Neuronal stem cell (in vitro differentiated cells): ENCODE measurements around the gene HS3ST5.

Experiments used
- DNase-seq: peaks from one replicate; pipeline ENCODE4 v3.0.0-alpha.2; 2013; ENCODE audit warnings: low spot score
- H2AFZ ChIP-seq: one replicate; pipeline ENCODE4 v1.6.1; 2013; ENCODE audit warnings: mild to moderate bottlenecking, low read length, inconsistent platforms
- H2AK5ac ChIP-seq: 2 replicates; pipeline ENCODE4 v1.6.1; 2013; ENCODE audit warnings: low read depth, mild to moderate bottlenecking, inconsistent platforms, low read length, moderate library complexity, mixed read lengths
- H2BK120ac ChIP-seq: 2 replicates; pipeline ENCODE4 v1.6.1; 2013; ENCODE audit warnings: low read depth, mild to moderate bottlenecking, inconsistent platforms, low read length, moderate library complexity, mixed read lengths
- H2BK12ac ChIP-seq: one replicate; pipeline ENCODE4 v1.6.1; 2013; ENCODE audit warnings: low read length, inconsistent platforms
- H2BK15ac ChIP-seq: 2 replicates; pipeline ENCODE4 v1.6.1; 2013; ENCODE audit warnings: mild to moderate bottlenecking, low read length, inconsistent platforms, mixed read lengths
- H2BK5ac ChIP-seq: one replicate; pipeline ENCODE4 v1.6.1; 2013; ENCODE audit warnings: inconsistent platforms, mild to moderate bottlenecking, low read length, moderate library complexity
- H3K14ac ChIP-seq: one replicate; pipeline ENCODE4 v1.6.1; 2013; ENCODE audit warnings: low read length, inconsistent platforms
- H3K18ac ChIP-seq: 2 replicates; pipeline ENCODE4 v1.6.1; 2013; ENCODE audit warnings: low read length, inconsistent platforms
- H3K23ac ChIP-seq: 2 replicates; pipeline ENCODE4 v1.6.1; 2013; ENCODE audit warnings: low read depth, mild to moderate bottlenecking, mixed read lengths, low read length, inconsistent platforms; ENCODE audit not compliant: poor library complexity
- H3K27ac ChIP-seq: replicated peaks from 3 replicates; pipeline ENCODE4 v1.5.1; 2013; ENCODE audit warnings: low read length, inconsistent platforms
- H3K27me3 ChIP-seq, 3 experiments: 2 replicates each; pipeline ENCODE4 v1.6.1; 2013; ENCODE audit warnings: low read length in 3 of 3, mild to moderate bottlenecking in 2 of 3, inconsistent platforms in 1 of 3, low read depth in 1 of 3, mixed read lengths in 1 of 3, moderate library complexity in 1 of 3; ENCODE audit not compliant: control insufficient read depth in 3 of 3, insufficient read depth in 3 of 3
- H3K36me3 ChIP-seq, 2 donors: replicated peaks in 1 of 2; 2 replicates each; pipeline ENCODE4 v1.6.1; 2013; ENCODE audit warnings: low read length in 2 of 2; ENCODE audit not compliant: control insufficient read depth in 2 of 2, insufficient read depth in 2 of 2
- H3K4ac ChIP-seq: 2 replicates; pipeline ENCODE4 v1.6.1; 2013; ENCODE audit warnings: inconsistent platforms, mild to moderate bottlenecking, low read length, moderate library complexity
- H3K4me1 ChIP-seq, 2 donors: 1 replicate in 1 of 2; 2 replicates in 1 of 2; pipeline ENCODE4 v1.6.1; 2013; ENCODE audit warnings: low read length in 2 of 2, low read depth in 1 of 2; ENCODE audit not compliant: control insufficient read depth in 2 of 2, insufficient read depth in 1 of 2
- H3K4me2 ChIP-seq: one replicate; pipeline ENCODE4 v1.6.1; 2013; ENCODE audit warnings: mild to moderate bottlenecking, low read length, inconsistent platforms; ENCODE audit not compliant: insufficient read depth, poor library complexity, severe bottlenecking
- H3K4me3 ChIP-seq, 2 donors: 2 replicates each; pipeline ENCODE4 v1.5.1; 2013; ENCODE audit warnings: low read length in 2 of 2, mild to moderate bottlenecking in 2 of 2, inconsistent platforms in 1 of 2, moderate library complexity in 1 of 2
- H3K79me1 ChIP-seq: one replicate; pipeline ENCODE4 v1.6.1; 2013; ENCODE audit warnings: low read depth, mild to moderate bottlenecking, inconsistent platforms, low read length, moderate library complexity
- H3K9ac ChIP-seq: one replicate; pipeline ENCODE4 v1.6.1; 2013; ENCODE audit warnings: mild to moderate bottlenecking, low read depth, low read length, inconsistent platforms; ENCODE audit not compliant: poor library complexity
- H3K9me3 ChIP-seq, 2 donors: replicated peaks in 1 of 2; 2 replicates each; pipeline versions ENCODE3 to v1.6.1; 2013; ENCODE audit warnings: low read length in 2 of 2, mild to moderate bottlenecking in 2 of 2, inconsistent platforms in 1 of 2, low read depth in 1 of 2, mixed read lengths in 1 of 2, moderate library complexity in 1 of 2; ENCODE audit not compliant: control insufficient read depth in 2 of 2, insufficient read depth in 1 of 2
- H4K8ac ChIP-seq: one replicate; pipeline ENCODE4 v1.6.1; 2013; ENCODE audit warnings: low read depth, mild to moderate bottlenecking, inconsistent platforms, low read length, moderate library complexity
- H4K91ac ChIP-seq: one replicate; pipeline ENCODE4 v1.6.1; 2013; ENCODE audit warnings: low read length, low read depth, mild to moderate bottlenecking, inconsistent platforms; ENCODE audit not compliant: poor library complexity
- WGBS, 2 donors: extraction: QIAGEN DNeasy Blood & Tissue Kit; methylation state at CpG; one replicate each; pipeline ENCODE4 v1.1.7; 2013; ENCODE audit warnings: missing lambda C conversion rate in 2 of 2, mixed read lengths in 1 of 2; ENCODE audit not compliant: insufficient read length in 2 of 2, insufficient replicate concordance in 1 of 2; ENCODE audit errors: extremely low coverage in 2 of 2; 5-methylcytosine and 5-hydroxymethylcytosine counted together

HS3ST5 gene

GRCh38 chr6:114287461-114287860 lies 55.4 kb downstream of the HS3ST5 start:
- Histone ChIP-seq H3K79me1 (no peaks in the 10 kb centered on the region), H4K8ac (no peak overlapping the region), H3K4me3 (no peak overlapping the region), H2BK120ac (no peak overlapping the region), H3K14ac (no peak overlapping the region), H3K27me3 (no peaks in the 10 kb centered on the region), H3K23ac (no peak overlapping the region), H3K9ac (no peak overlapping the region), H3K27ac (no peak overlapping the region), H2BK12ac (no peak overlapping the region), H3K9me3 (no peaks in the 10 kb centered on the region), H3K4ac (no peak overlapping the region), H2BK15ac (no peak overlapping the region), H2BK5ac (no peak overlapping the region), H3K4me2 (no peak overlapping the region), H4K91ac (no peak overlapping the region), H3K36me3 (no peaks in the 10 kb centered on the region), H2AFZ (no peak overlapping the region), H2AK5ac (no peak overlapping the region), H3K4me1 (peaks cover 0 to under 1% of the 10 kb centered on the region in 2 donors), H3K18ac (no peak overlapping the region)
- WGBS, 2 donors: no CpG with 5 or more reads among the region's 2 CpGs
- DNase-seq: no peak

DNA sequence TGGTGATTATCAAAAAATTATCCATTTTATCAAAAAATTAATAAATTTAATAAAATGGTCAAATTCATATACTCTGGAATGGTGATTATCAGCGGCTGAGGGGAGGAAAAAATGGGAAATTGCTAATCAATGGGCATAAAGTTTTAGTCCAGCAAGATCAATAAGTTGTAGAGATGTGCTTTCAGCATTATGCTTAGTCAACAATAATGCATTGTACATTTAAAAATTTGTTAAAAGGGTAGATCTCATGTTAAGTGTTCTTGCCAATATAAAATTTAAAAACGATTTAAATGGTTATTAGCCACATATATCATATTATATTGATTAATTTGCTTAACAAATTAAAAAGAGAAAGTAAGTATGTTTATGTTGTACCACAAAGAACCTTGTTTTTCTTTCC lies 56.6 kb downstream of the HS3ST5 start:
- no peak overlapping the region for H3K14ac ChIP-seq
- H3K79me1 ChIP-seq: no peaks in the 10 kb centered on the region
- no peak overlapping the region for H3K18ac ChIP-seq
- no peak overlapping the region for H3K9ac ChIP-seq
- no peaks in the 10 kb centered on the region for H3K36me3 ChIP-seq
- no peak overlapping the region for H2BK5ac ChIP-seq
- H3K4me1 ChIP-seq: peaks cover 6 to 12% of the 10 kb centered on the region in 2 donors
- H2BK15ac ChIP-seq: no peak overlapping the region
- H3K9me3 ChIP-seq: no peaks in the 10 kb centered on the region
- no CpG with 5 or more reads among the region's 2 CpGs for WGBS, 2 donors
- no peak overlapping the region for H3K27ac ChIP-seq
- no peak overlapping the region for H2BK120ac ChIP-seq
- no peak overlapping the region for H3K4ac ChIP-seq
- H3K27me3 ChIP-seq: no peaks in the 10 kb centered on the region
- H3K23ac ChIP-seq: no peak overlapping the region
- H2AK5ac ChIP-seq: no peak overlapping the region
- no peak overlapping the region for H2BK12ac ChIP-seq
- H2AFZ ChIP-seq: no peak overlapping the region
- no peak overlapping the region for H4K8ac ChIP-seq
- no peak overlapping the region for H3K4me3 ChIP-seq
- H4K91ac ChIP-seq: no peak overlapping the region
- DNase-seq: no peak
- no peak overlapping the region for H3K4me2 ChIP-seq

DNA sequence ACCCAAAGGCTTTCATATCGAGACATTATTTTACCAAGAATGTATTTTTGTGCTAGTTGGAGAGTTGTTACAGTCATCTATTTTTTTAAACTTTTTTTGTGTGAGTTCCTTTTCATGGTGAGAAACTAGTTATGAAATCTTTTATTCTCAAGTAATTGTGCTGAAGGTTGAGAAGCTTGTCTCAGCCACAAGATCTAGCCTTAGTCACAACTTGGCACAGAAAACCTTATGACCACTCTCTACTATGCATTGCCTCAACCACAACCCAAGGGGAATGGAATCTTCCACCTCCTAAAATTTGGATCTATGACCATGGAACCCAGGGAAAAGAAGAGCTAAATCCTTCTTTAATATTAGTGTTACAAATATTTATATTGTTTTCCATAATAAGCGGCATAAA lies 58.5 kb downstream of the HS3ST5 start:
- Histone ChIP-seq H3K36me3 (no peaks in the 10 kb centered on the region), H2AK5ac (no peak overlapping the region), H2BK12ac (no peak overlapping the region), H3K4me1 (peaks cover 6 to 12% of the 10 kb centered on the region in 2 donors), H3K27ac (no peak overlapping the region), H3K14ac (no peak overlapping the region), H3K18ac (no peak overlapping the region), H2AFZ (no peak overlapping the region), H3K27me3 (no peaks in the 10 kb centered on the region), H3K23ac (no peak overlapping the region), H4K8ac (no peak overlapping the region), H4K91ac (no peak overlapping the region), H2BK15ac (no peak overlapping the region), H3K9ac (no peak overlapping the region), H2BK120ac (no peak overlapping the region), H3K4me2 (no peak overlapping the region), H3K4ac (no peak overlapping the region), H3K79me1 (no peaks in the 10 kb centered on the region), H2BK5ac (no peak overlapping the region), H3K4me3 (no peak overlapping the region), H3K9me3 (no peaks in the 10 kb centered on the region)
- WGBS, 2 donors: 83% methylated on average over 1 of the region's 2 CpGs; no CpG with 5 or more reads in 1 of the 2 donors
- no peak for DNase-seq

DNA sequence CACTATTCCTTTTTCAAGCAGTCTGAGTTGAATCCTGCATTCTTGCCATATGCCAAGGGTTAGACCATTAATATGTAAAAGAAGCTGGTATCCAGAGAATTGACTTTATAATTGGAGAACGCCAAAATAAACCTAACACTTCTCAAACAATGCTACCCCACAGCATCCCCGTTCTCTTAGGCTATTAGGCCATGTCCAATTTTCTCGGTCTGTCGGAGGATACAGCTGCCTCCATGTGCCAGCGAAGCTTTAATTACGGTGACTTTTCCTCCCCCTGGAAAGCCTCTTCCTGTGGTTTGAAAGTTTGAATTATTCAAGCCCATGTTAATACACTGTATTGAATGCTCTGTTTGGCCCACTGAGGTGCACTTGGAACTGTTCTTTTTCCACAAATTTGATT lies 60.5 kb downstream of the HS3ST5 start:
- no peak overlapping the region for H3K9ac ChIP-seq
- no peak overlapping the region for H2BK5ac ChIP-seq
- no peak overlapping the region for H4K8ac ChIP-seq
- no peak overlapping the region for H2BK12ac ChIP-seq
- peaks cover 6 to 17% of the 10 kb centered on the region in 2 donors for H3K4me1 ChIP-seq
- peak overlapping the region in 1 of 2 donors; percentile 19 for H3K4me3 ChIP-seq
- no peak overlapping the region for H3K4me2 ChIP-seq
- H4K91ac ChIP-seq: no peak overlapping the region
- no peak overlapping the region for H3K4ac ChIP-seq
- no peaks in the 10 kb centered on the region for H3K36me3 ChIP-seq
- no peaks in the 10 kb centered on the region for H3K9me3 ChIP-seq
- H3K27ac ChIP-seq: no peak overlapping the region
- no CpG with 5 or more reads among the region's 6 CpGs for WGBS, 2 donors
- H2AK5ac ChIP-seq: no peak overlapping the region
- H3K23ac ChIP-seq: no peak overlapping the region
- H2BK120ac ChIP-seq: no peak overlapping the region
- no peak for DNase-seq
- H2AFZ ChIP-seq: peak overlapping the region; percentile 77
- H3K79me1 ChIP-seq: no peaks in the 10 kb centered on the region
- no peak overlapping the region for H3K18ac ChIP-seq
- H3K27me3 ChIP-seq: no peaks in the 10 kb centered on the region
- no peak overlapping the region for H3K14ac ChIP-seq
- no peak overlapping the region for H2BK15ac ChIP-seq
